ENCODE data around the gene CYP51A1.

DNA sequence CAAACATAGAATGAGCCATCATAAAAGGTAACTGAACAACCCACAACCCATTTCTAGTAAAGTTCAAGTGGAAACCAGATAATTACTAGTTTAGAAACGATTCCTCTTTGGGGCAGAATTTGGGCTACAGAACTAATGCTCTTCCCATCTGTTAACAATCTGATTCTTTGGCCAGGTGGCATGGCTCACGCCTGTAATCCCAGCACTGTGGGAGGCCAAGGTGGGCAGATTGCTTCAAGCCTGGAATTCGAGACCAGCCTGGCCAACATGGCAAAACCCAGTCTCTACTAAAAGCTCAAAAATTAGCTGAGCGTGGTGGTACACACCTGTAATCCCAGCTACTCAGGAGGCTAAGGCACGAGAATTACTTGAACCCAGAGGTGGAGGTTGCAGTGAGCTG lies 18.5 kb downstream of the CYP51A1 start:
- TF ChIP-seq EZH2phosphoT487 (IDR thresholded peaks at IDR 0.05; ENCODE audit: borderline replicate concordance, low read length), result no peak
- TF ChIP-seq, protein P1, sequence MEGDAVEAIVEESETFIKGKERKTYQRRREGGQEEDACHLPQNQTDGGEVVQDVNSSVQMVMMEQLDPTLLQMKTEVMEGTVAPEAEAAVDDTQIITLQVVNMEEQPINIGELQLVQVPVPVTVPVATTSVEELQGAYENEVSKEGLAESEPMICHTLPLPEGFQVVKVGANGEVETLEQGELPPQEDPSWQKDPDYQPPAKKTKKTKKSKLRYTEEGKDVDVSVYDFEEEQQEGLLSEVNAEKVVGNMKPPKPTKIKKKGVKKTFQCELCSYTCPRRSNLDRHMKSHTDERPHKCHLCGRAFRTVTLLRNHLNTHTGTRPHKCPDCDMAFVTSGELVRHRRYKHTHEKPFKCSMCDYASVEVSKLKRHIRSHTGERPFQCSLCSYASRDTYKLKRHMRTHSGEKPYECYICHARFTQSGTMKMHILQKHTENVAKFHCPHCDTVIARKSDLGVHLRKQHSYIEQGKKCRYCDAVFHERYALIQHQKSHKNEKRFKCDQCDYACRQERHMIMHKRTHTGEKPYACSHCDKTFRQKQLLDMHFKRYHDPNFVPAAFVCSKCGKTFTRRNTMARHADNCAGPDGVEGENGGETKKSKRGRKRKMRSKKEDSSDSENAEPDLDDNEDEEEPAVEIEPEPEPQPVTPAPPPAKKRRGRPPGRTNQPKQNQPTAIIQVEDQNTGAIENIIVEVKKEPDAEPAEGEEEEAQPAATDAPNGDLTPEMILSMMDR (conservative IDR thresholded peaks at IDR 0.05; ENCODE audit: low read depth, low read length), result no peak

All from PC-3 (cell line).